ENCODE measurements around the gene OTOGL. TPM values are rescaled to one million over a fixed set of nuclear protein-coding genes. Genes with fewer than 3 reads are reported as not detected.

The OTOGL gene
- total and polyA plus RNA-seq, 4 donors: 0.09 to 0.71 (median 0.21) TPM

GRCh38 chr12:80192087-80192486 is 92.8 kb downstream of the OTOGL start:
- no peak overlapping the region for H3K9ac ChIP-seq (ENCODE audit: insufficient read depth in 1 of 2, low read length in 2 of 2)
- H3K4me1 ChIP-seq (ENCODE audit: control insufficient read depth in 5 of 5, insufficient read depth in 5 of 5, low read length in 5 of 5): peaks cover 0 to 47% (median 8%) of the 10 kb centered on the region in 5 donors
- no peak overlapping the region for H3K4me3 ChIP-seq
- ATAC-seq (ENCODE audit: insufficient read depth, low FRiP score) (no peak), DNase-seq (no peak)
- no peak for TF ChIP-seq CTCF (IDR thresholded peaks at IDR 0.05; ENCODE audit: control extremely low read depth, extremely low read depth)
- H3K27me3 ChIP-seq (ENCODE audit: control insufficient read depth in 3 of 3, insufficient read depth in 3 of 3, low read length in 2 of 3): no peaks in the 10 kb centered on the region
- 77 to 80% methylated on average over 3 of the region's 3 CpGs for WGBS, 2 donors
- no peaks in the 10 kb centered on the region for H3K36me3 ChIP-seq (ENCODE audit: control insufficient read depth in 4 of 4, insufficient read depth in 4 of 4, low read length in 4 of 4)
- H3K9me3 ChIP-seq (ENCODE audit: control insufficient read depth in 4 of 4, insufficient read depth in 3 of 4, low read length in 3 of 4): no peaks in the 10 kb centered on the region
- H3K27ac ChIP-seq (ENCODE audit: low read depth in 1 of 2, low read length in 1 of 2): no peak overlapping the region

- H3K9me3 ChIP-seq (ENCODE audit: control insufficient read depth in 4 of 4, insufficient read depth in 3 of 4, low read length in 3 of 4): no peaks in the 10 kb centered on the region
- ATAC-seq (ENCODE audit: insufficient read depth, low FRiP score): no peak
- 74 to 87% methylated on average over 4 of the region's 4 CpGs for WGBS, 2 donors
- no peak overlapping the region for H3K4me3 ChIP-seq
- H3K27me3 ChIP-seq (ENCODE audit: control insufficient read depth in 3 of 3, insufficient read depth in 3 of 3, low read length in 2 of 3): no peaks in the 10 kb centered on the region
- DNase-seq: no peak
- no peaks in the 10 kb centered on the region for H3K36me3 ChIP-seq (ENCODE audit: control insufficient read depth in 4 of 4, insufficient read depth in 4 of 4, low read length in 4 of 4)
- TF ChIP-seq CTCF (IDR thresholded peaks at IDR 0.05; ENCODE audit: control extremely low read depth, extremely low read depth): no peak
- H3K4me1 ChIP-seq (ENCODE audit: control insufficient read depth in 5 of 5, insufficient read depth in 5 of 5, low read length in 5 of 5): peaks cover 0 to 34% (median 5%) of the 10 kb centered on the region in 5 donors
- H3K9ac ChIP-seq (ENCODE audit: insufficient read depth in 1 of 2, low read length in 2 of 2): no peak overlapping the region
- no peak overlapping the region for H3K27ac ChIP-seq (ENCODE audit: low read depth in 1 of 2, low read length in 1 of 2)
Measured at GRCh38 chr12:80193865-80194264, 94.5 kb downstream of the OTOGL start.

- 0 to 2% methylated on average over 1 of the region's 1 CpG for WGBS, 2 donors
- DNase-seq: peak; percentile 80 to 95 (median 92)
Measured at GRCh38 chr12:80195074-80195726, 95.9 kb downstream of the OTOGL start.

More at GRCh38 chr12:80195074-80195726, 95.9 kb downstream of the OTOGL start:
- Histone ChIP-seq H3K4me3 (no peak overlapping the region), H3K36me3 (ENCODE audit: control insufficient read depth in 4 of 4, insufficient read depth in 4 of 4, low read length in 4 of 4) (no peaks in the 10 kb centered on the region), H3K4me1 (ENCODE audit: control insufficient read depth in 5 of 5, insufficient read depth in 5 of 5, low read length in 5 of 5) (peaks cover 0 to 21% (median 0%) of the 10 kb centered on the region in 5 donors), H3K9me3 (ENCODE audit: control insufficient read depth in 4 of 4, insufficient read depth in 3 of 4, low read length in 3 of 4) (no peaks in the 10 kb centered on the region), H3K9ac (ENCODE audit: insufficient read depth in 1 of 2, low read length in 2 of 2) (no peak overlapping the region), H3K27me3 (ENCODE audit: control insufficient read depth in 3 of 3, insufficient read depth in 3 of 3, low read length in 2 of 3) (no peaks in the 10 kb centered on the region), H3K27ac (ENCODE audit: low read depth in 1 of 2, low read length in 1 of 2) (no peak overlapping the region)
- no peak for ATAC-seq (ENCODE audit: insufficient read depth, low FRiP score)
- TF ChIP-seq CTCF (IDR thresholded peaks at IDR 0.05; ENCODE audit: control extremely low read depth, extremely low read depth): peak; percentile 6
